Femur (tissue), 1 donor: ENCODE data around the gene SNRNP35.
"Not testable (repeated sequence)": the region's sequence is repeated elsewhere in the genome, so short reads cannot be mapped to it uniquely, and the experiment has no call there.

Experiments
- DNase-seq: peaks from one replicate; pipeline ENCODE4 v3.0.0-alpha.2; 2017

SNRNP35 gene

DNA sequence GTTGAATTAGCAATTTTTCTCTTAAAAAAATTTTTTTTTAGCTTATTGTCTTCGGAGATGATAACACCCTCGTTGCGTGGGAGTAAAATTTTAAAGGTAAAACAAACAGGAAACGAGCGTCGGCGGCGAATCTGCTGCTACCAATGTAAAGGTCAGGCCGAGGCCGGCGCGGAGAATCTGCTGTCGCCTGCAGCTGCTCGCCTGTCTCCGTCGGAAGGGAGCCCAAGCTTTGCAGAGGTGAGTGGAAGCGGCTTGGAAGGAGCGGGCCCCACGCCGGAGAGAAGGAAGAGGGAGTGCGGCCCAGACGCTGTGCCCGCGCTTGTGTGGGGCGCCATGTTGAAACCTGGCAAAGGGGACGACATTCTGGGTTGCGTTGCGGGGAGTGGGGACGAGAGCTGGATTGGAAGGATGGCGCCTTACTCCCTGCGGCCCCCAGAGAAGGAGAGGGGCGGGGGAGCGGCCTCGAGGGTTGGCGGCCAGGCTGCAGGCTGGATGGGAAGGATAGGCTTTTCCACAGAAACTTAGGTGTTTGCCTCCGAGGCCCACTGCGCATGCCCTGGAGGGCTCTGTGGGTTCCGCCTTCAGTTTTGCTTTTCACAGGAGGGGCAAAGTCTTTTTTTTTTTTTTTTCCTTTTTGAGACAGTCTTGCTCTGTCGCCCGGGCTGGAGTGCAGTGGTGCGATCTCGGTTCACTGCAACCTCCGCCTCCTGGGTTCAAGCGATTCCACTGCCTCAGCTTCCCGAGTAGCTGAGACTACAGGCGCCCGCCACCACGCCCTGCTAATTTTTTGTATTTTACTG lies at the start of gene SNRNP35:
SNRNP35 (plus strand) TSS at position 160 of the 800 bp plus-strand sequence. CDS start 7,402 bp downstream, outside the sequence.
- DNase-seq, result peak; percentile 90

- not testable (repeated sequence) for DNase-seq
Observed at GRCh38 chr12:123408619-123409018, 49.3 kb upstream of the SNRNP35 start.

DNA sequence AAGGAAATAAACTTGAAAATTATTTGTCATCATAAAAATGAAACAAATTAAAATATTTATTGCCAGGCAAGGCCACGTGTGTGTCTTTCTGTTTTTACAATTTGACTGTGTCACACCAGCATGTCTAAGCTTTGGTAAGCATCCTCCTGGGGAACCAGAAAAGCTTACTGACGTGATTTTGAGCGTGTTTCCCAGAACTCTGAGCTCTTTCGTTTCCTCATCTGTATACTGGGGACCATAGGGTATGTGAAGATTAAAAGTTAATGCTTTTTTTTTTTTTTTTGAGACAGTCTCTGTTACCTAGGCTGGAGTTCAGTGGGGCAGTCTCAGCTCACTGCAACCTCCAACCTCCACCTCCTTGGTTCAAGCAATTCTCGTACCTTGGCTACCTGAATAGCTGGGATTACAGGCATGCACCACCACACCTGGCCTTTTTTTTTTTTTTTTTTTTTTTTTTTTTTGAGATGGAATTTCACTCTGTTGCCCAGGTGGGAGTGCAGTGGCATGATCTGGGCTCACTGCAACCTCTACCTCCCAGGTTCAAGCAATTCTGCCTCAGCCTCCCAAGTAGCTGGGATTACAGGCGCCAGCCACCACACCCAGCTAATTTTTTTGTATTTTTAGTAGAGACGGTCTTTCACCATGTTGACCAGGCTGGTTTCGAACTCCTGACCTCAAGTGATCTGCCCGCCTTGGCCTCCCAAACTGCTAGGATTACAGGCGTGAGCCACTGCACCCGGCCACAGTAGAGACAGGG lies 48.5 kb upstream of the SNRNP35 start:
- not testable (repeated sequence) for DNase-seq

GRCh38 chr12:123410041-123410412 lies 47.9 kb upstream of the SNRNP35 start:
- no peak for DNase-seq

DNA sequence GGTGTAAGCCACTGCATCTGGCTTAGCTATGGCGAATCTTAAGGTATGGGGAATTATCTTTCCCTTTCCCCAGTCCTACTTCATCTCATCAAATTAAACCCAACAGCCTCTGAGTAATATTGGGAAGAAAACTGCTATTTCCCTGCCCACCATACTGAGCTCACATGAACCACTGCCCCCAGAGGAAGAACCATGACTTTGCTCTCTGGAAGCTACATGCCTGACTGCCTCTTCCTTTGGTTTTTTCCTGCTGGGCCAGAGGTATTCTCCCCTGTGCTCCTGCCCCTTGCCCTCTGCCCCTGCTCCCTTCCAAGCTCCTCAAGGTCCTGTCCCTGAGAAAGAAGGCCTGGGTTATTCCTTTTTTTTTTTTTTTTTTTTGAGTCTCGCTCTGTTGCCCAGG lies 36.6 kb upstream of the SNRNP35 start:
- no peak for DNase-seq

- no peak for DNase-seq
Observed at GRCh38 chr12:123427036-123427769, 30.7 kb upstream of the SNRNP35 start.

- no peak for DNase-seq
Observed at GRCh38 chr12:123428591-123428990, 29.3 kb upstream of the SNRNP35 start.

GRCh38 chr12:123429101-123429500 lies 28.8 kb upstream of the SNRNP35 start:
- DNase-seq, result not testable (repeated sequence)

DNA sequence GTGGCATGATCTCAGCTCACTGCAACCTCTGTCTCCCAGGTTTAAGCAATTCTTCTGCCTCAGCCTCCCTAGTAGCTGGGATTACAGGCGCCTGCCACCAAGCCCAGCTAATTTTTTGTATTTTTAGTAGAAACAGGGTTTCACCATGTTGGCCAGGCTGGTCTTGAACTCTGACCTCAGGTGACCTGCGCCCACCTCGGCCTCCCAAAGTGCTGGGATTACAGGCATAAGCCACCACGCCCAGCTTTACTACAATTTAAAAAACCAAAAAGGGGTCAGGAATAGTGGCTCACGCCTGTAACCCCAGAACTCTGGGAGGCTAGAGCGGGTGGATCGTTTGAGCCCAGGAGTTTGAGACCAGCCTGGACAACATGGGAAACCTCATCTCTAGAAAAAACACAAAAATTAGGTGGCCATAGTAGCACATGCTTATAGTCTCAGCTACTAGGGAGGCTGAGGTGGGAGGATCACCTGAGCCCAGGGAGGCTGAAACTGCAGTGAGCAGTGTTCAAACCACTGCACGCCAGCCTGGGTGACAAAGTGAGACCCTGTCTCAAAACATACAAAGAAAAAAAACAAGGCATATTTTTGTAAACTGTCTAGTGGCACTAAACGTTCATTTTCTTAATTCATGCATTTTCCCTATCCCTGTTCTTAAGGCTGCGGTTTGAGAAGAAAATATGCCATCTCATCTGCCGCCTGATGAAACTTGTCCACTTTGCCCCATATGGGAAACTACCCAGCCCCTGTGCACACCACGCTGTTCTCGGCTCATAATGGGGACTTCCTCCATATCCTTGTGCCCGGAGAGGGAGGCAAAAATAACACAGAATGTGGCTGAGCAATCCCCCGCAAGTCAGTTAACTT lies 25.8 kb upstream of the SNRNP35 start:
- peak; percentile 27 for DNase-seq

DNA sequence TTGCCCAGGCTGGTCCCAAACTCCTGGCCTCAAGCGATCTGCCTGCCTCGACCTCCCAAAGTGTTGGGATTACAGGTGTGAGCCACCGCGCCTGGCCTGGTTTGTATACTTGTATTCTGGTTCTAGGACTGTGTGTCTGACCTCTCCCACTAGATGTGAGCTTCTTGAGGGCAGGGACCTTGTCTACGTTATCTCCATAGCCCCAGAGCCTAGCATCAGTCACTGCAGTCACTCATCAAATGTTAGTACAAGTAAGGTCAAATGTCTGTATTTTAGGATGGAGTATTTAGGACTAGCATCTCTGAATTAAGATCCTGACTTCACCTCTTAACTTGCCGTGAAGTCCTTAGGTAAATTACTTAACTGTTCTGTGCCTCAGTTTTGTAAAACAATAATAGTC lies 24.3 kb upstream of the SNRNP35 start:
- no peak for DNase-seq

GRCh38 chr12:123435636-123436016 lies 22.3 kb upstream of the SNRNP35 start:
- no peak for DNase-seq

DNA sequence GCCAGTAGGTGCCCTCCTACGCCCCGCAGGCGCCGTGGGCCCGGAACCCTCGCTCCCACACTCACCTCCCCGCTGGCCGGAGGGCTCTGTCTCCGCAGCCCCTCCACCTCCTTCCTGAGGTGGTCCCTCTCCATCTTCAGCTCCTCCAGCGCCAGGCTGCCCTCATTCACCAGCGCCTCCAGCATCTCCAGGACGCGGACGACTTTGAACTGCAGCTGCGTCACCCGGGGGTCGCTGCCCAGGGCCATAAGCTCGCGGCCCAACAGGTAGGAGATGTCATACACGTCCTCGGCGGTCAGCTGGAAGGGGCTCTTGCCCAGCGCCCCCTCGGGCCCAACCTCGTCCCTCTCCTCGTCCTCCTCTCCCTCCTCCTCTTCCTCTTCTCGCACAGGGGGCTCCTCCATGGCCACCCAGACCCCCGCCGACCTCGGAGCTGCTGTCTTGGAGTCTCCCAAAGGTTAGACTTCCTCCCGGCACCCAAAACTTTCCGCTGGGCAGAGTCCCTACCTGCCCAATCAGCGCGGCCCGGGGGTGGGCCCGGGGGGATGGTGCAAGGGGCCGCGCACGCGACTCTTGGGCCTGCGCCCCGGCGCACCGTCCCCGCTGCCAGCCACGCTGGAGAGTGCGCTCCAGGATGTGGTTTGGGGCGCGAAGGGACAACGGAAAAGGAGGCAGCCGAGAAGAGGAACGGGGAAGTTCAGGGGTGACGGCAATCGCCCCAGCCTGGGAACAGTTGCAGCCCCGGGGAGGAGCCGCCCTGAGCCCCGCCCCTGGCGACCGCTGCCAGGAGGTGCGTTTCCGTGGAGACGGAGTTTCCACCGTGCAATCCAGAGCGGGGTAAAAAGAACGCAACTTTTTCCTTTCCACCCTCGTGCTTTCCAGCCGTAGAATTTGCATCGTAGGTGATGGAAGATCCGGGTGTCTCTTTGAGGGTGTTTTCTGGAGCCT lies 21.6 kb upstream of the SNRNP35 start, which contains the start of gene RILPL2:
RILPL2 (minus strand) TSS at position 668 of the 948 bp plus-strand sequence; CDS start at position 404, 264 bp downstream.
- DNase-seq, result peak; percentile 94

DNA sequence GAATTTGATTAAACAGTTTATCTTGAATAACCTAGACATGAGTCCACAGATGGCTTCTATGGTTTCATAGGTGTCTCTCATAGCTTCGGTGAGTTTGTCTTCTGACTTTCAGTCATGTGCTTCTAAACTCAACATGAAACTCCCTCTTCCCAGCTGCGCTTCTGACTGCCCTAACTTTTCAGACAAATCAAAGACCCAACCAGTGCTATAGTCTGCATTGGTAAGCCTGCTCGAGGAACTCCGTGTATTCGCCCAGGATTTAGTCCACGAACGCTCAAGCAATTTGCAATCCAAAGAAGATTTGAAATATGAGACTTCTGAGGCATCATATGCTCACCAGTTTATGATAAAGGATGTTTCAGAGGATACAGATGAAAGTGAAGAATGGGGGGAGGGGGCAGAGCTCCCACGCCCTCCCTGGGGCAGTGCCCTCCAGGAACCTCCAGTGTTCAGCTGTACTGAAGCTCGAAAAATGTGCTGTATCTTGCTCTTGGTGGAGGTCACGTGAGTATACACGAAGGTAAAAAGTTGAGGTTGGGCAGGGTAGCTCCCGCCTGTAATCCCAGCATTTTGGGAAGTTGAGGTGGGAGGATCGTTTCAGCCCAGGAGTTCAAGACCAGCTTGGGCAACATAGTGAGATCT lies 16.3 kb upstream of the SNRNP35 start:
- DNase-seq, result no peak

GRCh38 chr12:123442774-123443173 lies 15.2 kb upstream of the SNRNP35 start:
- DNase-seq, result no peak

GRCh38 chr12:123444092-123445026 lies 13.6 kb upstream of the SNRNP35 start:
- no peak for DNase-seq

- DNase-seq, result no peak
Observed at GRCh38 chr12:123445388-123446332, 12.3 kb upstream of the SNRNP35 start.

DNA sequence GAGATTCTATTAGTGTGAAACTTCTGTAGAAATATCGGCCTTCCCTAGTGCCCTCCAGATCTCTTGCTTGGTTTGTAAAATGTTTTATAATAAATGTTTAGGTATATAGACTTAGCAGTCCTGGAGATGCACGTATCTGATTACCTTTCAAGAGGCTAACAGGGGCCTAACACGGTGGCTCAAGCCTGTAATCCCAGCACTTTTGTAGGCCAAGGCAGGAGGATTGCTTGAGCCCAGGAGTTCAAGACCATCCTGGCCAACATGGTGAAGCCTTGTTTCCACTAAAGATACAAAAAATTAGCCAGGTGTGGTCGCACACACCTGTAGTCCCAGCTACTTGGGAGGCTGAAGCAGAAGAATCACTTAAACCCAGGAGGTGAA lies 11.6 kb upstream of the SNRNP35 start:
- no peak for DNase-seq

DNA sequence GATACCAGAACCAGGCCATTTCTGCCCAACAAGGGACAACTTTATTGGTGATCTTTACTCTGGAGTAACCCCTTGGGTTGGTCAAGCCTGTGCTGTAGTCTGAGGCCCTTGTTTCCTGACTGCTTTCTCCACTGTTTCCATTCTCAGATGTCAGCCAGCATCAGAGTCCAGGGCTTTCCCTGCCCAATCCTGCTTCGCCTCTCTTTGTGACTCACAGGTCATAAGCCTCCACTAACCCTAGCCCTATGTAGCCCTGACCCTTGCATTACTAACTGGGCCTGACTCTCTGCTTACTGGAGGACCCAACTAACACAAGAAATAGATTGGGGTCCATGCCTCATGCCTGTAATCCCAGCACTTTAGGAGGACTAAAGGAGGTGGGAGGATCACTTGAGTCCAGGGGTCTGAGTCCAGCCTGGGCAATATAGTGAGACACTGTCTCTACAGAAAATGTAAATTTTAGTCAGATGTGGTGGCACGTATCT lies 8.6 kb upstream of the SNRNP35 start:
- no peak for DNase-seq
